A549 treated with GW870086 at 1 μM for 4 hours (cell line): ENCODE measurements around the gene KIF4A. TPM values are rescaled to one million over a fixed set of nuclear protein-coding genes. Genes with fewer than 3 reads are reported as not detected.

Experiments
- total RNA-seq: library from RNA; stranded (reverse); fragments of 200-300 nt; extraction: Qiagen RNA extraction; gene quantifications from 5 replicates; pipeline ENCODE4 v1.2.3, GENCODE V29; 2022; ENCODE audit warnings: low read depth

Gene KIF4A
- total RNA-seq: 26.0 to 31.5 TPM (median 27.0 TPM) in 5 replicates

GRCh38 chrX:70289793-70290770, at the start of gene KIF4A, which contains the start of gene PDZD11:
Gene KIF4A (plus strand): TSS chrX:70290104. CDS start chrX:70290459, 355 bp downstream.
Gene PDZD11 (minus strand): TSS chrX:70289927. CDS start chrX:70289341, 586 bp downstream.

GRCh38 chrX:70260104-70260503, 29.8 kb upstream of the KIF4A start, which contains the start of gene P2RY4:
Gene P2RY4 (minus strand): TSS chrX:70260204. CDS start chrX:70259624, 580 bp downstream.

GRCh38 chrX:70268034-70268433, 21.9 kb upstream of the KIF4A start, which contains the start of gene ARR3:
Gene ARR3 (plus strand): TSS chrX:70268334. CDS start chrX:70269386, 1,052 bp downstream.

DNA sequence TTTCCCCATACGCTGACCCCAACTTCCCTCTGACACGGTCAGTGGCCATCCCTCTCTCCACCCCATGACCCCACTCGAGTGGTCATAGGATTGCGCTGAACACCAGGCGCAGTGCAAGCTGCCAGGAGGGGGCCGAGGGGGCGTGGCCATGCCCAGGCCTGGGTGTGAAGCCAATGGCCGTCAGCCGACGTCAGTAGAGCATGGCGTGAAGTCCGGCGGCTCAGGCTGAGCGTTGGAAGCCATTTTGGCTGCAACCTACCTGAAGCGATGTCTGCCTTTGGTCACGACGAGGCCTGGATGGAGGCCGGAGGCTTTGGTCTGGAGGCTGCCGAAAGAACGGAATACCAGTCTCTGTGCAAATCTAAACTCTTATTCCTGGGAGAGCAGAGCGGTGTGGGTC, 8.0 kb upstream of the KIF4A start, which contains the start of gene RAB41:
RAB41 (plus strand) TSS at position 222 of the 400 bp plus-strand sequence; CDS start at position 268, 46 bp downstream.

GRCh38 chrX:70422851-70423341, 133.0 kb downstream of the KIF4A start, which contains the start of gene GDPD2:
Gene GDPD2 (plus strand): TSS chrX:70423314. CDS start chrX:70424985, 1,671 bp downstream.

DNA sequence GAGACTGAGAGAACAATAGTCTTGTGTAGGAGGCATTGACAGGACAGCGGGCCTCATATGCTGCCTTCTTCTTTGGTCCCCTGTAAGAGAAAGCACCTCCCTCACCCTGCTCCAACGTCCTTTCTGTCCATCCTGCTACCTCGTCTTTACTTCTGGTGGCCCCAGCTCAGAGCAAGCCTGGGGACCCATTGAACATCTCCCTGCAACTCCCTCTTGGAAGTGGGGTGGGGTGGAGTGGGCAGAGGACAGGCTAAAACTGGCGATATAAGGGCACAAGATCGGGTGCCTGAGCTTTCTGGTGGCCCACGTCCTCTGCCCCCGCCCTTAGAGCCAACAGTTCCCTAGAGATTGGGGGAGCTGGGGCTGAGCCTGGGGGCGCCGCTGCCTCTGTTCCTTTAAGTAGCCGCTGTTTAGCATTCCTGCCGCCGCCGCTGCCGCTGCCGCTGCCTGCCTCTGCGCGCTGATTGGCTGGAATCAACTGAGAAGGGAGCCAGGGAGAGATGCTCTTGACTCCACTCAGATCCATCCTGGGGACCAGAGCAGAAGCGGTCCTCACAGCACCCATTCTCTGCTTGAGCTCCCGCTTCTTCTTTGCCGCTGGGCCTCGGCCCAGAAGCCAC, 154.5 kb downstream of the KIF4A start, which contains the start of gene DLG3:
DLG3 (plus strand) TSS at position 510 of the 620 bp plus-strand sequence. CDS start 367 bp downstream, outside the sequence.

Other genes with a start within 250 kb of the KIF4A start
- not detected in 5 replicates for gene AWAT2, start 240.2 kb upstream of the KIF4A start, total RNA-seq
- not detected in 5 replicates for gene OTUD6A, start 227.6 kb upstream of the KIF4A start, total RNA-seq
- 57.6 to 67.9 TPM (median 67.2 TPM) in 5 replicates for gene IGBP1, start 156.7 kb upstream of the KIF4A start, total RNA-seq
- gene DGAT2L6, start 112.6 kb upstream of the KIF4A start, total RNA-seq: not detected in 5 replicates
- gene AWAT1, start 55.4 kb upstream of the KIF4A start, total RNA-seq: not detected in 5 replicates
- 0.13 TPM in 1 of 5 replicates, not detected in the others for gene P2RY4, start 29.9 kb upstream of the KIF4A start, total RNA-seq
- not detected in 5 replicates for gene ARR3, start 21.8 kb upstream of the KIF4A start, total RNA-seq
- gene RAB41, start 7.9 kb upstream of the KIF4A start, total RNA-seq: not detected in 5 replicates
- 88.8 to 111 TPM (median 94.4 TPM) in 5 replicates for gene PDZD11, start 177 bp upstream of the KIF4A start, total RNA-seq
- gene GDPD2, start 133.2 kb downstream of the KIF4A start, total RNA-seq: 0.06 to 0.08 TPM in 2 of 5 replicates, not detected in the others
- gene DLG3, start 154.7 kb downstream of the KIF4A start, total RNA-seq: 2.9 to 8.1 TPM (median 7.1 TPM) in 5 replicates